Gastroesophageal sphincter (tissue), 4 donors: Measurements from ENCODE around the gene TMEM63A. TPM values are rescaled to one million over a fixed set of nuclear protein-coding genes. Genes with fewer than 3 reads are reported as not detected.
"Not testable (repeated sequence)": the region's sequence is repeated elsewhere in the genome, so short reads cannot be mapped to it uniquely, and the experiment has no call there.

Experiments used
- ATAC-seq: fragments of 150-250 bp; one replicate; pipeline ENCODE4 v1.9.1; 2016; ENCODE audit warnings: mild to moderate bottlenecking, moderate library complexity
- H3K27ac ChIP-seq, 4 donors: fragments of 200-600 bp; sonication (generic) in 3 of 4; 1 replicate in 3 of 4; 2 replicates in 1 of 4; pipeline ENCODE4 v1.5.1; 2016 to 2019
- H3K27me3 ChIP-seq: fragments of 200-600 bp; sonication (generic); one replicate; pipeline ENCODE4 v1.5.1; 2019
- H3K36me3 ChIP-seq, 2 donors: fragments of 200-600 bp; sonication (generic); one replicate each; pipeline ENCODE4 v1.5.1; 2019; ENCODE audit warnings: control low read depth in 1 of 2
- H3K4me1 ChIP-seq, 3 donors: fragments of 200-600 bp; sonication (generic); 1 replicate in 2 of 3; 2 replicates in 1 of 3; pipeline ENCODE4 v1.5.1; 2016 to 2019; ENCODE audit warnings: control low read depth in 2 of 3
- H3K4me3 ChIP-seq, 2 donors: fragments of 200-600 bp; sonication (generic); one replicate each; pipeline ENCODE4 v1.5.1; 2019; ENCODE audit warnings: mild to moderate bottlenecking in 1 of 2, moderate library complexity in 1 of 2
- H3K9me3 ChIP-seq, 3 donors: fragments of 200-600 bp; sonication (generic); one replicate each; pipeline ENCODE4 v1.5.1; 2017 to 2019; ENCODE audit warnings: control low read depth in 2 of 3
- CTCF ChIP-seq, 4 experiments: fragments of 200-600 bp in 2 of 4; fragments of 450-650 bp in 2 of 4; sonication (generic) in 1 of 4; IDR thresholded peaks; one replicate each; pipeline ENCODE4 v1.5.1; 2017 to 2019; ENCODE audit warnings: antibody characterized with exemption in 4 of 4, mild to moderate bottlenecking in 2 of 4, moderate library complexity in 2 of 4
- EP300 ChIP-seq: sonication (generic); formaldehyde crosslinking; IDR thresholded peaks from one replicate; pipeline ENCODE4 v1.6.1; 2017; ENCODE audit warnings: antibody characterized with exemption, mild to moderate bottlenecking
- POLR2A ChIP-seq, 2 donors: fragments of 450-650 bp; IDR thresholded peaks; one replicate each; pipeline ENCODE4 v1.6.1; 2017; ENCODE audit warnings: antibody characterized with exemption in 2 of 2, mild to moderate bottlenecking in 2 of 2, moderate library complexity in 1 of 2
- POLR2AphosphoS5 ChIP-seq: sonication (generic); formaldehyde crosslinking; IDR thresholded peaks from one replicate; pipeline ENCODE4 v1.6.1; 2017; ENCODE audit warnings: antibody characterized with exemption
- WGBS, 2 donors: methylation state at CpG; one replicate each; pipeline ENCODE4 v1.1.5; 2018; ENCODE audit warnings: low coverage in 1 of 2; 5-methylcytosine and 5-hydroxymethylcytosine counted together
- total RNA-seq, 4 donors: library from RNA; depleted of rRNA; stranded (reverse); fragments of >200 nt; gene quantifications; one replicate each; pipeline ENCODE4 v1.1.0, GENCODE V29; 2016

TMEM63A gene
- total RNA-seq, 4 donors from 2014 or later = 10.9 to 55.9 (median 23.8) TPM

- Histone ChIP-seq H3K4me1 (peaks cover 0 to 50% (median 37%) of the 10 kb centered on the region in 3 donors), H3K9me3 (no peaks in the 10 kb centered on the region), H3K4me3 (peak within 1 kb of the TSS; percentile 72 to 96), H3K36me3 (no peaks in the 10 kb centered on the region), H3K27me3 (no peaks in the 10 kb centered on the region), H3K27ac (peak within 1 kb of the TSS; percentile 70 to 91 (median 90))
- peak; percentile 90 for ATAC-seq
- TF ChIP-seq EP300 (no peak), CTCF (IDR thresholded peaks at IDR 0.05) (peak in 3 of 4 experiments; percentile 55 to 61 (median 59)), POLR2AphosphoS5 (peak; percentile 69), POLR2A (IDR thresholded peaks at IDR 0.05) (peak; percentile 65 to 84)
- 0% methylated on average over 9 of the region's 80 CpGs; no CpG with 5 or more reads in 1 of the 2 donors for WGBS, 2 donors
Observed at GRCh38 chr1:225809842-225810578, 72.2 kb downstream of the TMEM63A start, which contains the start of gene EPHX1. Gene EPHX1, plus strand, starts transcription at chr1:225810124. Its CDS starts 18,606 bp downstream, at chr1:225828730.

DNA sequence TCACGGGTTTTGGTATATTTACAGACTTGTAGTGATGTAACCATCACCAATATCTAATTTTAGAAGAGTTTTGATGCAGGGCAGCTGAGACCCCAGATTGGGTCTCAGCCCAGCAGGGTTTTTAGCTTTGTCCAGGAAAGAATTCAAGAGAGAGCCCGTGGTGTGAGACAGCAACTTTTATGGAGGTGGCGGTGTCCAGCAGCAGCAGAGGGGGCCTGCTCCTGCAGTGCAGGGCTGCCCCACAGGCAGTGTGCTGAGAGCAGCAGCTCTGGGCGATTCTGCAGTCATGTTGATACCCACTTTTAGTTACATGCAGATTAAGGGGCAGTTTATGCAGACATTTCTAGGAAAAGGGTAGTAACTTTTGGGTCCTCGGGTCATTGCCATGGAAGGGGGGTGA lies 74.0 kb downstream of the TMEM63A start:
- no peaks in the 10 kb centered on the region for H3K27me3 ChIP-seq
- no peak for ATAC-seq
- H3K4me3 ChIP-seq = no peak overlapping the region
- TF ChIP-seq POLR2AphosphoS5 = no peak
- TF ChIP-seq POLR2A (IDR thresholded peaks at IDR 0.05) = no peak
- TF ChIP-seq EP300 = no peak
- no peak for TF ChIP-seq CTCF (IDR thresholded peaks at IDR 0.05)
- no peaks in the 10 kb centered on the region for H3K9me3 ChIP-seq
- H3K36me3 ChIP-seq = no peaks in the 10 kb centered on the region
- H3K27ac ChIP-seq = no peak overlapping the region
- H3K4me1 ChIP-seq = peaks cover 0 to 32% (median 23%) of the 10 kb centered on the region in 3 donors
- WGBS, 2 donors = 60 to 88% methylated on average over 1 of the region's 5 CpGs

DNA sequence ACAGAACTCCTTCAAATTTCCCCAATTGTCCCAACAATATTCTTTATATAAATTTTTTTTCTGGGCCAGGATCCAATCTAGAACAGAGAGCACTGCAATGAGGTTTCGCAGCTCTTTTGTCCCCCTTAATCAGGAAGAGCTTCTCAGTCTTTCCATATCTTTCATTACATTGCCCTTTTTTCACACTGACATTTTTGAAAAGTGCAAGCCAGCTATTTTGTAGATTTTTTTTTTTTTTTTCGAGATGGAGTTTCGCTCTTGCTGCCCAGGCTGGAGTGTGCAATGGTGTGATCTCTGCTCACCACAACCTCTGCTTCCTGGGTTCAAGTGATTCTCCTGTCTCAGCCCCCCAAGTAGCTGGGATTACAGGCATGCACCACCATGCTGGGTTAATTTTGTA lies 75.4 kb downstream of the TMEM63A start:
- H3K4me3 ChIP-seq, H3K36me3 ChIP-seq, H3K27ac ChIP-seq, ATAC-seq, H3K9me3 ChIP-seq, H3K27me3 ChIP-seq: not testable (repeated sequence)
- H3K4me1 ChIP-seq = peaks cover 0 to 18% (median 9%) of the 10 kb centered on the region in 3 donors
- WGBS, 2 donors = 90% methylated on average over 1 of the region's 3 CpGs

DNA sequence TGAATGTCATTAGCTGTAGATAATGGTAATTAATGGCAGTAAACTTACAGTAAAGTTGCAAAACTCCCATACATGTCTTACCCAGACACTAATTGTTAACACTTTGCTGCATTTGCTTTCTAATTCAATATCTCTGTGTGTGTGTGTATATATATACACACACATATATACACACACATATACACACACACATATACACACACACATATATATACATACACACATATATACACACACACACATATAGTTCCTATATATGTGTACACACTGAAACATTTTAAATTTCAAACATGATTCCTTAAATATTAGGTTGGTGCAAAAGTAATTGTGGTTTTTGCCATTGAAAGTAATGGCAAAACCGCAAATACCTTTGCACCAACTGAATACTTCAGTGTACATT lies 75.9 kb downstream of the TMEM63A start:
- H3K36me3 ChIP-seq = no peaks in the 10 kb centered on the region
- no peaks in the 10 kb centered on the region for H3K9me3 ChIP-seq
- no peak for ATAC-seq
- no peak for TF ChIP-seq POLR2A (IDR thresholded peaks at IDR 0.05)
- no peak for TF ChIP-seq POLR2AphosphoS5
- TF ChIP-seq EP300 = no peak
- no peak for TF ChIP-seq CTCF (IDR thresholded peaks at IDR 0.05)
- no peaks in the 10 kb centered on the region for H3K27me3 ChIP-seq
- no peak overlapping the region for H3K27ac ChIP-seq
- whole genome bisulfite sequencing, 2 donors = 83 to 88% methylated on average over 1 of the region's 1 CpG
- H3K4me1 ChIP-seq = peaks cover 0 to 13% (median 4%) of the 10 kb centered on the region in 3 donors
- no peak overlapping the region for H3K4me3 ChIP-seq

DNA sequence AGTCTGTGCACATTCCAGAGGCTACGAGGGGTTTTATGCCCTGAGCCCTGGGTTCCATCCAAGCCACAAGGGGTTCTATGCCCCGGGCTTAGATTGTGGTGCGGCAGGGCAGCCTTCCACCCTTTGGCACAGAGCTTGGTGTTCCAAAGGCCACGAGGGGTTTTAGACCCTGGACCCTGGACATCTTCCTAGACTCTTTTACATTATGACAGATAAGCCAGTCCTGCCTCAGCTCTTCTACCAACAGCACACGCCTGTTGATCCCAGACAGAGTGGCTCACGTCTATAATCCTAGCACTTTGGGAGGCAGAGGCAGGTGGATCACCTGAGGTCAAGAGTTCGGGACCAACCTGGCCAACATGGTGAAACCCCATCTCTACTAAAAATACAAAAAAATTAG lies 81.0 kb downstream of the TMEM63A start:
- not testable (repeated sequence) for H3K36me3 ChIP-seq, H3K27me3 ChIP-seq, H3K4me1 ChIP-seq, ATAC-seq, H3K27ac ChIP-seq, H3K9me3 ChIP-seq, H3K4me3 ChIP-seq
- 80 to 100% methylated on average over 1 to 4 of the region's 7 CpGs for WGBS, 2 donors

DNA sequence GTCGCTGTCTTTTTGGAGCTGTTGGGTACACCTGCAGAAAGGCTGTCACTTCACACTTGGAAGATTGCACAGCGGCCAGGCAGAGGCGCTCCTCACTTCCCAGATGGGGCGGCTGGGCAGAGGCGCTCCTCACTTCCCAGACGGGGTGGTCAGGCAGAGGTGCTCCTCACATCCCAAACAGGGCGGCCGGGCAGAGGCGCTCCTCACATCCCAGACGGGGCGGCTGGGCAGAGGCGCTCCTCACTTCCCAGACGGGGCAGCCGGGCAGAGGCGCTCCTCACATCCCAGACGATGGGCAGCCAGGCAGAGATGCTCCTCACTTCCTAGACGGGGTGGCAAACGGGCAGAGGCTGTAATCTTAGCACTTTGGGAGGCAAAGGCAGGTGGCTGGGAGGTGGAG lies 86.1 kb downstream of the TMEM63A start:
- H3K9me3 ChIP-seq, H3K27ac ChIP-seq, H3K4me1 ChIP-seq, H3K27me3 ChIP-seq, ATAC-seq, H3K4me3 ChIP-seq: not testable (repeated sequence)
- H3K36me3 ChIP-seq = peaks cover 2 to 23% of the 10 kb centered on the region in 2 donors
- WGBS, 2 donors = no CpG with 5 or more reads among the region's 18 CpGs

Other genes starting within 250 kb of the TMEM63A start
- gene ENAH, start 229.3 kb downstream of the TMEM63A start, total RNA-seq = 100 to 1,000 TPM; 158 to 295 (median 225) TPM
- gene SRP9, start 104.6 kb downstream of the TMEM63A start, total RNA-seq = 100 to 1,000 TPM; 146 to 260 (median 216) TPM
- gene EPHX1, start 72.3 kb downstream of the TMEM63A start, total RNA-seq = 100 to 1,000 TPM in 3 of 4 donors, 10 to 100 TPM in 1; 74.0 to 133 (median 101) TPM
- gene LEFTY1, start 6.8 kb upstream of the TMEM63A start, total RNA-seq = 1 to 10 TPM in 1 of 4 donors, under 1 TPM in 1, not detected in 2; 0.35 to 1.4 TPM
- 10 to 100 TPM; 43.6 to 65.5 (median 50.6) TPM for gene PYCR2, start 41.9 kb upstream of the TMEM63A start, total RNA-seq
- gene LEFTY2, start 58.8 kb upstream of the TMEM63A start, total RNA-seq = 1 to 10 TPM in 1 of 4 donors, not detected in 3; 1.1 TPM
- gene SDE2, start 117.0 kb upstream of the TMEM63A start, total RNA-seq = 10 to 100 TPM; 15.9 to 23.2 (median 21.2) TPM
- 100 to 1,000 TPM; 309 to 383 (median 364) TPM for gene H3-3A, start 180.3 kb upstream of the TMEM63A start, total RNA-seq